Kidney epithelial cell (primary cell): ENCODE results near the gene FRY. TPM values are rescaled to one million over a fixed set of nuclear protein-coding genes. Genes with fewer than 3 reads are reported as not detected.
"Not testable (repeated sequence)": the region's sequence is repeated elsewhere in the genome, so short reads cannot be mapped to it uniquely, and the experiment has no call there.

Experiments
- DNase-seq: peaks from one replicate; pipeline ENCODE4 v3.0.0-alpha.2; 2010; ENCODE audit warnings: low read depth
- H3K27me3 ChIP-seq: 2 replicates; pipeline ENCODE4 v1.6.0; 2011; ENCODE audit warnings: low read length; ENCODE audit not compliant: control insufficient read depth, insufficient read depth
- H3K36me3 ChIP-seq: 2 replicates; pipeline ENCODE4 v1.5.1; 2011; ENCODE audit warnings: low read length; ENCODE audit not compliant: control insufficient read depth, insufficient read depth
- H3K4me3 ChIP-seq: 2 replicates; pipeline ENCODE4 v1.5.1; 2011; ENCODE audit warnings: low read depth, mild to moderate bottlenecking, control low read depth, low read length
- total RNA-seq: library from RNA; depleted of rRNA; stranded (reverse); fragments of >200 nt; gene quantifications from 2 replicates; pipeline ENCODE4 v1.2.3, GENCODE V29; 2015
- TF ChIP-seq, protein P1 (sequence below): IDR thresholded peaks from 2 replicates; pipeline ENCODE4 v1.5.1; 2011; ENCODE audit warnings: mild to moderate bottlenecking, moderate library complexity, low read length, control low read depth, inconsistent platforms; ENCODE audit not compliant: insufficient read depth, poor library complexity, severe bottlenecking

Gene FRY
- total RNA-seq, 1 donor from 2014 or later: 6.7 TPM

DNA sequence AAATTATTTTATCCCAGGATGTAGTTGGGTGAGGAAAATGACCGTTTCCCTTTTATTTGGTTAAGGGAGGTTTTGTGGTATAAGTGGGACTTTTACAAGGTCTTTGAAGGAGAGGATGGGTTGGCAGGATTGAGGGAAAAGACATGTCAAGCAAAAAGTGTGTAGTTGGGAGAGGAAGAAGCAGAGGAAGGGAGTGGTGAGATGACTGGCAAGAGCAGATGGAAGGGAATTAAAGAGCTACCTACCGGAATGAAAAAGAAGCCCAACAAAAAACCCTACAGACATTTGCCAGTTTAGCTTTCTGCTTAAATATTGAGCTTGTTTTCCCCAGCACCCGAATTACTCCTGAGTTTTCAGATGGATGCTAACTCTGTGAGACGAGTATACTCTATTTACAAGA, 19.6 kb downstream of the FRY start:
- TF ChIP-seq, protein P1, sequence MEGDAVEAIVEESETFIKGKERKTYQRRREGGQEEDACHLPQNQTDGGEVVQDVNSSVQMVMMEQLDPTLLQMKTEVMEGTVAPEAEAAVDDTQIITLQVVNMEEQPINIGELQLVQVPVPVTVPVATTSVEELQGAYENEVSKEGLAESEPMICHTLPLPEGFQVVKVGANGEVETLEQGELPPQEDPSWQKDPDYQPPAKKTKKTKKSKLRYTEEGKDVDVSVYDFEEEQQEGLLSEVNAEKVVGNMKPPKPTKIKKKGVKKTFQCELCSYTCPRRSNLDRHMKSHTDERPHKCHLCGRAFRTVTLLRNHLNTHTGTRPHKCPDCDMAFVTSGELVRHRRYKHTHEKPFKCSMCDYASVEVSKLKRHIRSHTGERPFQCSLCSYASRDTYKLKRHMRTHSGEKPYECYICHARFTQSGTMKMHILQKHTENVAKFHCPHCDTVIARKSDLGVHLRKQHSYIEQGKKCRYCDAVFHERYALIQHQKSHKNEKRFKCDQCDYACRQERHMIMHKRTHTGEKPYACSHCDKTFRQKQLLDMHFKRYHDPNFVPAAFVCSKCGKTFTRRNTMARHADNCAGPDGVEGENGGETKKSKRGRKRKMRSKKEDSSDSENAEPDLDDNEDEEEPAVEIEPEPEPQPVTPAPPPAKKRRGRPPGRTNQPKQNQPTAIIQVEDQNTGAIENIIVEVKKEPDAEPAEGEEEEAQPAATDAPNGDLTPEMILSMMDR: no peak
- no peaks in the 10 kb centered on the region for H3K27me3 ChIP-seq
- DNase-seq: no peak
- no peak overlapping the region for H3K4me3 ChIP-seq
- no peaks in the 10 kb centered on the region for H3K36me3 ChIP-seq

DNA sequence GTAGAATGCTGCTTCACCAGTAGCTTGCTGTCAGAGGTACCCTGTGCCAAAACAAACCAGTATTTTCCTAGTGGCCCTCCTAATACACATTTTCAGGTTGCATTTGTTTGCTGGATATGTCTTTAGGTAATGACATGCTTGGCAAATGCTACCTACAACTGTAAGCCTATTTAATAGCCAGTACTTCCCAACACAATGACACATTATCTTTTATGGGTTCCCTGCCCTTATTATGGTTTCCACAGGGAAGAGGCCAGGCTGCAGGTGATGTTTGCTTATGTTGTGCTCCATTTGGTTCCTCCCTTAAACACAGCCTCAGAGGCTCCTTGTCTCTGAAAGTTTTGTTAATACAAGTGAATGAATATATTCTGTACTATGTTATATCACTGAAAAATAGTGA, 24.7 kb downstream of the FRY start:
- H3K27me3 ChIP-seq: no peaks in the 10 kb centered on the region

DNA sequence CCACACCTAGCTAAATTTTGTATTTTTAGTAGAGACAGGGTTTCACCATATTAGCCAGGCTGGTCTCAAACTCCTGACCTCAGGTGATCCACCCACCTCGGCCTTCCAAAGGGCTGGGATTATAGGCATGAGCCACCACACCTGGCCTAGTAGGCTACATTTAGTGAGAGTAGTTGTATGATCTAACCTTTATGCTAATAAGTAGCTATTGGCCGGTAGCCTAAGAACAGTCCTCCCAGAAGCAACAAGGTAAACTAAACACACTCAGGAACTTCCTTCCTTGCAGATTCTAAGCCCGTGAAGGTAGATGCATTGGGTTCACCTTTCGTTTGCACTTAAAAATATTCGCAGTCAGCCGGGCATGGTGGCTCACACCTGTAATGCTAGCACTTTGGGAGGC, 25.8 kb downstream of the FRY start:
- DNase-seq, H3K36me3 ChIP-seq, H3K27me3 ChIP-seq, H3K4me3 ChIP-seq: not testable (repeated sequence)

More for the DNA sequence above, 24.7 kb downstream of the FRY start:
- Histone ChIP-seq H3K36me3 (no peaks in the 10 kb centered on the region), H3K4me3 (no peak overlapping the region)
- DNase-seq: no peak
- TF ChIP-seq, protein P1: no peak

DNA sequence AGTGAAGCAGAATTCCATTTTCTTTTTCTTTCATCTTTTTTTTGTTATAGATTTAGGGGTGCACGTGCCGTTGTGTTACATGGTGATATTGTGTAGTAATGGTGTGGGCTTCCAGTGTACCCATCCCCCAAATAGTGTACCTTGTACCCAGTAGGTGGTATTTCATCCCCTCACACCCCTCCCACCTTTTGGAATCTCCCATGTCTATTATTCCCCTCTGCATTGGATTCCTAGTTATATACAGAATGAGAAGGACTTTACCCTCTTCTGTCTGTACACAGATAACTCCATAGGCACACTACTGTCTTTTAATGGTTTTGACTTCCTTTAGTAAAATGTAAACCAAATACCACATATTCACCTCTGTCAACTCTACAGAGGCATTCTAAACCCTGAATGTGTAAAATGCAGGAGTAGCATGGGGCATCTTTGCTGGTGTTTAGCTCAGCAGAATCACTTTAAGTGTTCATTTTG, 28.0 kb downstream of the FRY start:
- Histone ChIP-seq H3K4me3 (no peak overlapping the region), H3K36me3 (no peaks in the 10 kb centered on the region), H3K27me3 (no peaks in the 10 kb centered on the region)
- TF ChIP-seq, protein P1: no peak
- no peak for DNase-seq

DNA sequence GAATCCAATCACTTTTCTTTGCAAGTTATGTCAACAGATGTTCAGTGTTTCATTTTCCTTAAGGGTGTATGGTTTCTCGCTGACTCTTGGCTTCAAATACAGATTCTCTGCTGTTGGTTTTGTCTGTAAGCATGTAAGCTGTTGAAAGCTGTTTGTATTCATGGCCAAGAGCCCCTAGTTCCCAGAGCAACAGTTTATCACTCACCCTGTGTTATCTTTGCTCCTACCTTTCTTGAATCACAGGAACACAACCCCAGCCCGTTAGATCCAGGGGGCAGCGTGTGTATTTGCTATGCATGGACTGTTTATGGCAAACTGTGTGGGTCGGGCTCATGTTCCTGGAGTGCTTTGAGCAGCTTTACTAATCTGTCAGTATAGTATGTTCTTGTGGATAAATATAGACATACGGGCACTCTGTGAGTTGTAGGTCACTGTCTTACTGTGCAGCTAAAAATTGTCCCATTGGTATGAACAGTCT, 28.9 kb downstream of the FRY start:
- Histone ChIP-seq H3K27me3 (no peaks in the 10 kb centered on the region), H3K36me3 (no peaks in the 10 kb centered on the region), H3K4me3 (no peak overlapping the region)
- TF ChIP-seq, protein P1: no peak
- DNase-seq: no peak

DNA sequence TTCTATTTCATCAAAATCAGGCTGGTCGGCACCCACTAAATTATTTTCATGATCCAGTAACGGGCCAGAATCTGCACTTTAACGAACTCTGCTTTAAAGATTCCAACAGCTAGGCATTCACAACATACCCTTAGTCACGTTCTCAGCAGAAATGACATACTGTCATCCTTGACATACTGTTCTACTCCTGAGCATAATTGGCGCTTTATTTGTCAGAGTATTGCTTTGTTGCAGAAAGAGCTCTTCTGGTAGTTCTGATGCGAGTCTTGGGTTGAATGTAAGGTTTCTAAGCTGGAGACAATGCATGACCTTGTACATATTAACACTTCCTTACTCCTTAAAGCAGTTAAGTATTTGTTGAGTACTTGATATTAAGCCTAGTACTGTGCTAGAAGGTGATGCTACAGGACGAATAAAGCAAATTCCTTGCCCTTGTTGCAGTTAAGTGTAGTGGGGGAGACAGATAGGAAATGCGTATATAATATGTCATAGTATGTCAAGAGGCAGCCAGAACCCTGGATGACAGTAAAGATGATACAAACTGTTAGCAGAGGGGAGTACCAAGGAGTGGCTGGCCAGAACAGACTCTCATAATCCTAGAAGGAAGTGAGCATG, 32.2 kb downstream of the FRY start:
- Histone ChIP-seq H3K36me3 (no peaks in the 10 kb centered on the region), H3K27me3 (no peaks in the 10 kb centered on the region), H3K4me3 (no peak overlapping the region)
- DNase-seq: no peak
- TF ChIP-seq, protein P1: no peak
